Mucosa of gallbladder (tissue), 1 donor: Measurements from ENCODE around the gene CNKSR2. TPM values are rescaled to one million over a fixed set of nuclear protein-coding genes. Genes with fewer than 3 reads are reported as not detected.

ENCODE experiments used
- DNase-seq: peaks from one replicate; pipeline ENCODE4 v3.0.0-alpha.2; 2020; ENCODE audit warnings: low spot score
- total RNA-seq: library from RNA; stranded (reverse); gene quantifications from one replicate; pipeline ENCODE4 v1.2.1, GENCODE V29; 2021
- donor health status: DM: no; HTN: no; CAD: no.

Gene CNKSR2
- total RNA-seq, 1 donor from 2014 or later: 0.86 TPM

GRCh38 chrX:21610168-21610567 is 235.9 kb downstream of the CNKSR2 start:
- no peak for DNase-seq

- DNase-seq: no peak
Observed at GRCh38 chrX:21612154-21612553, 237.9 kb downstream of the CNKSR2 start.

- no peak for DNase-seq
Observed at GRCh38 chrX:21616386-21616785, 242.2 kb downstream of the CNKSR2 start.

GRCh38 chrX:21620234-21620633 is 246.0 kb downstream of the CNKSR2 start:
- DNase-seq: no peak

GRCh38 chrX:21623778-21624501 is 249.7 kb downstream of the CNKSR2 start:
- no peak for DNase-seq

- DNase-seq: no peak
Observed at GRCh38 chrX:21632027-21632426, 257.8 kb downstream of the CNKSR2 start.

- no peak for DNase-seq
Observed at GRCh38 chrX:21638311-21638710, 264.1 kb downstream of the CNKSR2 start.

- no peak for DNase-seq
Observed at GRCh38 chrX:21639775-21640174, 265.6 kb downstream of the CNKSR2 start.

GRCh38 chrX:21645431-21645830 is 271.2 kb downstream of the CNKSR2 start:
- DNase-seq: no peak

GRCh38 chrX:21645886-21646285 is 271.7 kb downstream of the CNKSR2 start:
- DNase-seq: no peak

- no peak for DNase-seq
Observed at GRCh38 chrX:21655901-21656586, 281.8 kb downstream of the CNKSR2 start.

GRCh38 chrX:21656587-21657317 is 282.5 kb downstream of the CNKSR2 start:
- no peak for DNase-seq

- DNase-seq: no peak
Observed at GRCh38 chrX:21657318-21658151, 283.3 kb downstream of the CNKSR2 start.

GRCh38 chrX:21658152-21658737 is 284.0 kb downstream of the CNKSR2 start, which contains the start of gene KLHL34:
Gene KLHL34, minus strand, starts transcription at chrX:21658330. Its CDS starts 542 bp downstream, at chrX:21657788.
- DNase-seq: no peak

GRCh38 chrX:21658746-21659145 is 284.5 kb downstream of the CNKSR2 start:
- no peak for DNase-seq

- no peak for DNase-seq
Observed at GRCh38 chrX:21659320-21659719, 285.1 kb downstream of the CNKSR2 start.

- no peak for DNase-seq
Observed at GRCh38 chrX:21660156-21660555, 285.9 kb downstream of the CNKSR2 start.

GRCh38 chrX:21661316-21661715 is 287.1 kb downstream of the CNKSR2 start:
- no peak for DNase-seq

- DNase-seq: no peak
Observed at GRCh38 chrX:21662761-21663160, 288.5 kb downstream of the CNKSR2 start.

- no peak for DNase-seq
Observed at GRCh38 chrX:21666252-21666651, 292.0 kb downstream of the CNKSR2 start.

GRCh38 chrX:21666679-21667078 is 292.5 kb downstream of the CNKSR2 start:
- no peak for DNase-seq
